IMR-90 (cell line): ENCODE data around the gene UBE2K.
"Not testable (repeated sequence)": the region's sequence is repeated elsewhere in the genome, so short reads cannot be mapped to it uniquely, and the experiment has no call there.

Experiments used
- CEBPB ChIP-seq: IDR thresholded peaks from 2 replicates; pipeline ENCODE4 v1.6.1; 2012; ENCODE audit warnings: low read depth, low read length, improper control_type of control experiment
- CTCF ChIP-seq: conservative IDR thresholded peaks from 2 replicates; pipeline ENCODE4 v1.5.1; 2012; ENCODE audit warnings: mild to moderate bottlenecking, low read depth, low read length, improper control_type of control experiment
- MAFK ChIP-seq: IDR thresholded peaks from 2 replicates; pipeline ENCODE4 v1.6.1; 2012; ENCODE audit warnings: low read depth, low read length, improper control_type of control experiment
- MXI1 ChIP-seq: IDR thresholded peaks from 2 replicates; pipeline ENCODE4 v1.6.1; 2012; ENCODE audit warnings: low read depth, mild to moderate bottlenecking, low read length, moderate library complexity, borderline replicate concordance
- POLR2A ChIP-seq: IDR thresholded peaks from 2 replicates; pipeline ENCODE4 v1.6.1; 2012; ENCODE audit warnings: mild to moderate bottlenecking, low read depth, low read length
- RAD21 ChIP-seq: IDR thresholded peaks from 2 replicates; pipeline ENCODE4 v1.6.1; 2012; ENCODE audit warnings: low read length, improper control_type of control experiment
- RCOR1 ChIP-seq: IDR thresholded peaks from 2 replicates; pipeline ENCODE4 v1.6.1; 2012; ENCODE audit warnings: mild to moderate bottlenecking, low read length, improper control_type of control experiment; ENCODE audit not compliant: insufficient replicate concordance
- SMC3 ChIP-seq: fragments of 150-350 bp; IDR thresholded peaks from 2 replicates; pipeline ENCODE4 v1.6.1; 2016; ENCODE audit warnings: low read depth, mild to moderate bottlenecking, antibody characterized with exemption, low read length, moderate library complexity
- USF2 ChIP-seq: fragments of 150-350 bp; IDR thresholded peaks from 2 replicates; pipeline ENCODE4 v1.6.1; 2017; ENCODE audit warnings: mild to moderate bottlenecking, antibody characterized with exemption, low read length, low read depth

- not testable (repeated sequence) for TF ChIP-seq CEBPB, CTCF, MAFK, USF2, SMC3, POLR2A, MXI1, RAD21, RCOR1
Observed at GRCh38 chr4:39656638-39657037, 41.3 kb upstream of the UBE2K start.
